ENCODE results near the gene BCKDK.

DNA sequence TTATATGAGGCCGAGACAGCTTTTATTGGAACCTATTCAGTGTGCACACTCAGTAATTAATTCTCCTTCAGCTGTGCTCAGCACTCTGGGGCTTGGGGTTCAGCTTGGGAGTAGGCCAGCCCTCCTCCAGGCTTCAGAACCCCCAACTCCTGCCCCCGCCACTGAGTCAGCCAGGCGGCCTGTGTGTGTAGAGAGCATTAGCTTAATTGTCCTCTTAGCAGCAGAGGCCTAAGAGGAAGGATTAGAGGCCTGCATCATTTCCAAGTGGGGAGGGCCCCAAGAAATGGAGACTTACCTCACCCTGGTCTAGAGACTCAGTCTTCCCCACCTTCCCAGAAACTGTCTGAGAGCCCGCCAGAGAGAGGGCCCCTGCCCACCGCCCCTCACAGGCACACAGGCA, 20.2 kb upstream of the BCKDK start:
- TF ChIP-seq CTCF (IDR thresholded peaks at IDR 0.05) (no peak), POLR2A (IDR thresholded peaks at IDR 0.05) (no peak)
